NK-92 treated with Interleukin-12 subunit alpha and Interleukin-12 subunit beta, amount 100 ng/mL, for 24 hours (cell line): Measurements from ENCODE around the gene PLK3.
"Not testable (repeated sequence)": the region's sequence is repeated elsewhere in the genome, so short reads cannot be mapped to it uniquely, and the experiment has no call there.

Experiments
- DNase-seq: peaks from one replicate; lab custom pipeline; 2025; lab: John Stamatoyannopoulos, UW

PLK3 gene

GRCh38 chr1:44828003-44828651 lies 27.9 kb downstream of the PLK3 start:
- no peak for DNase-seq

DNA sequence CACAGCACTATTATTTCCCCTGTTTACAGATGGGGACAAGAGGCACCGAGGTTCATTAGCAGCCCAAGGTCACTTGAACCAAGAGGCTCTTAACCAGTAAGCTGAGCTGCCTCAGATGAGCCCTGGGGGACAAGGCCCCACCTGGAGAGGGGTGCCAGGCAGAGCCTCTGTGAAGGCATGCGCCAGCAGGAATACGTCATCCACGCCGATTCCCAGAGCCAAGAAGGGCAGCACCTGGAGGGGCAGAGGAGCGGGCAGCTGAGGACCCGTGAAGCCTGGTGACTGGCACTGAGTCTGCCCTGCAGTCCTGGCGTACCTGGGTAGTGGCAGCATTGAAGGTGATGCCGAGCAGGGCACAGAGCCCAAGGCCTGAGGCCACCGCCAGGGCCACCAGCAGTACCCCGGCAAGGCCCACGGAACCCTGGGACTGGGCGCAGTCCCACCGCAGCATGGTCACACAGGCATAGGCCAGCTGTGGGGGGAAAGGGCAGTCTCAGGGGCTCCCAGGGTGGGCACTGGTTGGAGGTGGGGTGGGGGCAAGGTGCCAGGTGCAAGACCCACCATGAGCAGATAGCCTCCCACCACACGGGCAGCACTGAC lies 28.8 kb downstream of the PLK3 start:
- no peak for DNase-seq

DNA sequence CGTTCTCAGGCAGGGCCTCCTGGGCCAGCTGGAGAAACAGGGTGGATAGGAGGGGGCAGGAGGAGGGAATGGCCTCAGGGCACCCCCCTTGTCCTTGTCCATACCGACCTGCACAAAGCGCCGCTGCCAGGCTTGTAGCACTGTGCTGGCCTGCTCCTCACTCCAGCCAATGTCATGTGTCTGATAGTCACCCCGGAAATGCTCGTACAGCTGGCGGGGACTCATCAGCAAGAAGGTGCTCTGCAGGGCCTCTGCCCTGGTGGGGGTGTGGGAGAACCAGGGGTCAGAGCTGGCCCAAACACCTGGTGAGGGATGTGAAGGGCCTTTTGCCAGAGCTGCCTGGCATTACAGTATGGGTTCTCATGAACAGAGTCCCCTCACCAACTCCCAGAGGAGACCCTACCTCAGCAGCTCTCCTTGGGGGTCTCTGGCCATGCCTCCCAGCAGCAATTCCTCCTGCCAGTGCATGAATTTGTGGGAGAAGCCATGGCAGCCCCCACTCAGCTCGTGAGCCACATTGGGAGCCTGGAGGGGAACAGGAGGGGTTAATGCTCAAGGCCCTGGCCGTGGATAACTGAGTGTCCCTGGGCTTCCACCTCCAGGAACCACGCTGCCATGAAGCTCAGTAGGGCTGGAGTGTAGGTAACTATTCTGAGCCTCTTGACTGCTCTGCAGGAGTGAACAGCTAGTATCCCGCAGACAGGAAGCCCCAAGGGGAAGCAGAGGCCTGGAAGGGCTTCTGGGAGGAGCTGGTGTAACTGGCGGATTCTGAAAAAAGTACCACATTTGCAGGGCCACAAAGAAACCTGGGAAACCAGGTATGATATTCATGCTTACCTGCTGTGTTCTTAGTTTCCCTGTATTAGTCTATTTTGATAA lies 29.6 kb downstream of the PLK3 start:
- DNase-seq, result no peak

DNA sequence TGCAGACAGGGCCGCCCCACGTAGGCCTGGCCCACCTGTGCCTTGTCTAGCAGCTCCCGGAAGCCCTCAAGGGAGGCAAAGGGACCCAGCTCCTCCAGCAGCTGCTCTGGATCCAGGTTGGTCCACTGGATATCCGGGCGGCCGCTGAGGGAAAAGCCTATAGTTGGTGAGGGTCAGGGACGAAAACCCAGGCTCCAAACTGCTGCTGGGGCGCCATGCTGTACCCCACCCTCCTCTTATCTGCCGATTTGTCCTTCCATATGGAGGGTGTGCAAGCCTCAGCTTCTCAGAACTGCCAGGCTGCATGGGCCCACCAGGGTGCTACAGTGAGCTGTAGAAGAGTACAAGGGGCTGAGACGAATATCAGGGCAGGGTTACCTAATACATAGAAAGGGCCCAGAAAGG lies 30.7 kb downstream of the PLK3 start:
- DNase-seq, result no peak

DNA sequence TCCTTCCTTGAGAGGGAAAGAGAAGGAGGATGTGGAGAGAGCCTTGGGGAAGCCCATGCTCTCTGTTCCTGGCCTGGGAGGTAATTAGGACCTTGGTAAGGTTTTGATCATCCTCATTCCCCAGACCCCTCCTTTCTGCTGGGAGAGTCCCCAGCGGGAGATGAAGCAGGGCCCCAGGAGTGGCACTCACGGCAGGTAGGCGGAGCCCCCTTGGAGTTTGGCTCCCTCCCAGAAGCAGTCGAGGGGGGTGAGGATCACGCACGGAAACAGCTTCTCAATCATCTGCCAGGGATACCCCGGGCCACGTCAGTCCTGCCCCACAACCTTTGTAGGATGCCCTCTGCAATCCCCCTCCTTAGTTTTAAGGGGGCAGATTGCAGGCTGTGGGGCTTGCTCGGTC lies 31.3 kb downstream of the PLK3 start:
- DNase-seq, result no peak

DNA sequence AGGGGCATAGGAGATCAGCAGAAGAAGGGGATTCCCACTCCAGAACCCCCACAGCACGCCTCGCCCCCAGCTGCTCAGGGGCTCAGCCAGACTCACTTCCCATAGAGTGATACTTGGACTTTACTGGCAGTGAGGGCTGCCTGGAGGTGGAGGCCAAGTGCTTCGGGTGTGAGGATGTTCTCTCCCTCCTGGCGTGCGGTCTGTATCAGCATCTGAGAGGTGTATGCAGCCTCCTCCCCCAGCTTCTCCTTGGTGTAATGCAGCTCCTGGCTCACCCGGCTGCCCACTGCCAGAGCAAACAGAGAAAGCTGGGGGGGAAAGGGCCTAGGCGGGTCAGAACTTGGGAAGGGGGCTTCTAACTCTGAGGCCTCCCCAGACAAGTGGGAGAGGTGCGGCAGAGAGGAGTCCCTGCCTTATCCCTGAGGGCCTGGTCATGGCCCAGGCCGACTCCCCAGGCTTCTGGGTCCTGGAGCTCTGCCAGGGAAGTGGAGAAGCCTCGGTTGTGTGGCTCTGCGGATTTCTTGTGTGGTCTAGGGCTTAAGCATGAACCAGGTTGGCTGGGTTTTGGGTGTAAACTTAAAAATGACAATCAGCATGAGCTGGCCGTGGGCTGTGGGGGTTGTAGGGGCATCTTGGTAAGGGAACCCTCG lies 32.0 kb downstream of the PLK3 start:
- DNase-seq, result no peak

- DNase-seq, result no peak
Measured at GRCh38 chr1:44834328-44834727, 34.2 kb downstream of the PLK3 start.

DNA sequence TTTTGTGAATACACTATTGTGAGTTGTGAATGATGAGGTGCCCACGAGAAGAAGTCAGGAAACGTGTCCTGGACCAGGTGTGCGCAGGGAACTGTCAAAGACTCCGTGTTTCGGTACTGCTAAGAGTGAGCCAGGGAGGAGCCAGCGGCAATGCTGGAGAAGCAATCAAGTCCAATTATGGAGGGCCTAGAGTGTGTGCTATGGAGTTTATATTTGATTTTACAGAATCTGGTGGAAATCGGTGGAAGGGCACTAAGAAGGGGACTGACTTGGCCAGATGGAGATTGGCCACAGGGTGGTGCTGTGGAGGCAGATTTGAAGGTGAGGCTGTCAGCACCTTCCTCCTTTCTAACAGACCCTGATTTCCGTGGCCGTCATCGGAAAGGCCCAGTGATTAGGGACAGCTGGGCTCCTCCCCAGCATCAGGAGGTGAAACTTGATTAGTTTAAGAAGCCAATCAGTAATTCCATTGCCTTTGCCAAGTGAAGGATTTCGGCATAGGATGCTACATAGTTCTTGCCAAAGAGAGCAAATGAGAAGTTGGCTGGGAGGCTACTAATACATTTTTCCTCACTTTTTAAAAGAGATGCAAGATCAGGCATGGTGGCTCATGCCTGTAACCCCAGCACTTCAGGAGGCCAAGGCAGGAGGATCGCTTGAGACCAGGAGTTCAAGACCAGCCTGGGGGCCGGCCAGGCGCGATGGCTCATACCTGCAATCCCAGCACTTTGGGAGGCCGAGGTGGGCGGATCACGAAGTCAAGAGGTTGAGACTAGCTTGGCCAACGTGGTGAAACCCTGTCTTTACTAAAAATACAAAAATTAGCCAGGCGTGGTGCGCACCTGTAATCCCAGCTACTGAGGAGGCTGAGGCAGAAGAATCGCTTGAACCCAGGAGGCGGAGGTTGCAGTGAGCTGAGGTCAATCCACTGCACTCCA lies 35.8 kb downstream of the PLK3 start:
- DNase-seq, result peak; percentile 70

GRCh38 chr1:44838294-44838693 lies 38.1 kb downstream of the PLK3 start:
- not testable (repeated sequence) for DNase-seq

DNA sequence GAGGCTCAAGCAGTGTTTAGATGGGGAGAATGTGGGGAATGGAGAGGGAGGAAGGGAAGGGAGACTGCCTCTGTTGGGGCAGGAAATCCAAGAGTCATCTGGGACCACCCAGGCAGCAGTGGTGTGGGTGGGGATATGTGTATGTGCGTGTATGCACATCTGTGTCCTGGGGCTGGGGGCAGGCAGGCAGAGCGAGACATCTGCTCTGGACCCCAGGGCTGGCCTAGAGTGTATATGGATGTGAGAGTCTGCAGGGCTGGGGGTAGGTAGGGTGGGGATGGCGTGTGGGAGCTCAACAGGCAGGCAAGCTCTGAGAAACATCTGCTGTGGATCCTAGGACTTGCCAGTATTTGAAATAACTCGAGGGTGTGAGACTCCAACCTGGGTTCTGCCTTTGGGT lies 39.4 kb downstream of the PLK3 start:
- DNase-seq, result no peak

GRCh38 chr1:44842486-44842861 lies 42.3 kb downstream of the PLK3 start:
- no peak for DNase-seq

- no peak for DNase-seq
Measured at GRCh38 chr1:44842862-44843655, 42.9 kb downstream of the PLK3 start, which contains the start of gene PTCH2. TSS of gene PTCH2 (minus strand) at chr1:44843253. CDS start at chr1:44842932, 321 bp downstream.

GRCh38 chr1:44846985-44847384 lies 46.8 kb downstream of the PLK3 start:
- DNase-seq, result no peak

DNA sequence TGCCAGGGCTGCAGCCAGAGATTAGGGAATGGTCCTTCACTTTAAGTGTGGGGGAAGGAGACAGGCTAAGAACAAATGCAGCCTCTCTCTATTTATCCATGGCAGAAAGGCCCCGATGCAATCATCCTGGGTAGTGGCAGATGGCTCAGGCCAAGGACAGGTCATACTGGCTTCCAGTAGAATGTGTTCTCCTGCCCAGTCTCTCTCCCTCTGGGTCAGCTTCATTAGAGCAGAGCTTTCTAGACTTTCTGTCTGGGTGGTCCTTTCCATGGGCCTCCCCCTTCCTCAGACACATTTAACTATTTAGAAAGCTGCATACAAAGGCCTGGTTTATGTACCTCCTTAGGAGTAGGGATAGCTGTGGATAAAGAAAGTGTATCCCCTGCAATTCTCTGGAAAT lies 47.7 kb downstream of the PLK3 start:
- no peak for DNase-seq

- DNase-seq, result no peak
Measured at GRCh38 chr1:44848456-44849181, 48.4 kb downstream of the PLK3 start.

DNA sequence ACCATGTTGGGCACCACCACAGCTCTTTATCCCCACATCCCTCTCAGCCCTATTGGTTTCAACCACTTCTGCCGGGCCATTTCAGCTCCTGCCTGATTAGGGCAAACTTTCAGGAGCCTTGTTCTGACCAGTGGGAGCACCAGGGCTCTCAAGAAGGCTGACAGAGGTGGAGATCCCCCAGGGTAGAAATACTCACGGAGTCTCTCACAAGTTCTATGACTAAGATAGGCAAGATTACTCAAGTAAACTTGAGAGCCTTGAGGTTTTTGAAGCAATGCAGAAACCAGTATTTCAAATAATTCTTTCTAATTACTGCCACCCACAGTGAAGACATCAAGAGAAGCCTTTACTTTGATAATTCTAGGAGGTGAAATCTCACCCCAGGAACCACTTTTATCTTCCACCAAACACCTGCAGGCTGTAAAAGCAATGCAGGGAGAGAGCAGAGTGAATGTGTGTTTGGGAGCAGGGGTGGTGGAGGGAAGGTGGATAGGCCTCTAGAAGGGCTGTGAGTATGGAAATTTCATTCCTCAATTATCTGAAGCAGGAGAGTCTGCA lies 49.5 kb downstream of the PLK3 start:
- DNase-seq, result no peak

DNA sequence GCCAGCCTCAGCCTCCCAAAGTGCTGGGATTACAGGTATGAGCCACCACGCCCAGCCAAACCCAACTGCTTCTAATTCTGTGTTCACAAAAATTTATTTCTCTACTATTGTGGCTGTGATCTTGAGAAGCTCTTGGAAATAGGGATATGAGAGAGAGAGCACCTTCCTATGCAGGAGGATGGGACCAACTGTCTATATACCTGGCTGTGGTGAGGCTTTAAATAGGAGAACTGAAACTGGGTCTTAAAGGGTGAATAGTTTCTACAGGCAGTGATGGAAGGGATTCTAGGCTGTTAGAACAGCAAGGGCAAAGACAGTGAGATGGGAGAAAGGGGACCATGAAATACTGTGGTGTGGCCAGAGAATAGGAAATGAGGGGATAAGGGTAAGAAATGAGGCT lies 51.1 kb downstream of the PLK3 start:
- DNase-seq, result no peak

- DNase-seq, result no peak
Measured at GRCh38 chr1:44853201-44853600, 53.0 kb downstream of the PLK3 start.

GRCh38 chr1:44854970-44855369 lies 54.8 kb downstream of the PLK3 start:
- no peak for DNase-seq
